HEK293 (cell line): ENCODE results near the gene C1QTNF2.

ENCODE experiments used
- TF ChIP-seq, protein P1 (sequence below): fragments of 450-650 bp; formaldehyde crosslinking; IDR thresholded peaks from 2 replicates; pipeline ENCODE4 v1.5.1; 2016; ENCODE audit warnings: missing biosample characterization, missing genetic modification characterization
- TF ChIP-seq, protein P2 (sequence below): fragments of 450-650 bp; formaldehyde crosslinking; IDR thresholded peaks from 2 replicates; pipeline ENCODE4 v1.5.1; 2016; ENCODE audit warnings: missing biosample characterization, missing genetic modification characterization

DNA sequence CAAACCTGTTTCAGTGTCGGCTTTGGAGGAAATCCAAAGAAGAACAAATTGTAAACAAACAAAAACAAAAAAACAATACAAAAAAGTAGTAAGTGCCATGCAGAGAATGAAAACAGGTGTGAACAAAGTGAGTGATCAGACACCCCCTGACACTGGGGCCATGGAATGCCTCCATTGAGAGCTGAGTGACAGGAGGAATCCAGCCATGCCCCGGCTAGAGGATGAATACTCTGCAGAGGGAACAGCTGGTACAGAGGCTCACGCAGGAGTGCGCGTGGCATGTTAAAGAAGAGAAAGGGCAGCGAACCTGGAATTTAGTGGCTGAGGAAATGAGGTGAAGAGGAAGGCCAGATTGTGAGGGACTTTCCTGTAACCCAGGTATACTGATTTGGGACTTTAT, 42.6 kb downstream of the C1QTNF2 start:
- TF ChIP-seq, protein P1, sequence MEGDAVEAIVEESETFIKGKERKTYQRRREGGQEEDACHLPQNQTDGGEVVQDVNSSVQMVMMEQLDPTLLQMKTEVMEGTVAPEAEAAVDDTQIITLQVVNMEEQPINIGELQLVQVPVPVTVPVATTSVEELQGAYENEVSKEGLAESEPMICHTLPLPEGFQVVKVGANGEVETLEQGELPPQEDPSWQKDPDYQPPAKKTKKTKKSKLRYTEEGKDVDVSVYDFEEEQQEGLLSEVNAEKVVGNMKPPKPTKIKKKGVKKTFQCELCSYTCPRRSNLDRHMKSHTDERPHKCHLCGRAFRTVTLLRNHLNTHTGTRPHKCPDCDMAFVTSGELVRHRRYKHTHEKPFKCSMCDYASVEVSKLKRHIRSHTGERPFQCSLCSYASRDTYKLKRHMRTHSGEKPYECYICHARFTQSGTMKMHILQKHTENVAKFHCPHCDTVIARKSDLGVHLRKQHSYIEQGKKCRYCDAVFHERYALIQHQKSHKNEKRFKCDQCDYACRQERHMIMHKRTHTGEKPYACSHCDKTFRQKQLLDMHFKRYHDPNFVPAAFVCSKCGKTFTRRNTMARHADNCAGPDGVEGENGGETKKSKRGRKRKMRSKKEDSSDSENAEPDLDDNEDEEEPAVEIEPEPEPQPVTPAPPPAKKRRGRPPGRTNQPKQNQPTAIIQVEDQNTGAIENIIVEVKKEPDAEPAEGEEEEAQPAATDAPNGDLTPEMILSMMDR (tag by site-specific recombination) = no peak
- TF ChIP-seq, protein P2, sequence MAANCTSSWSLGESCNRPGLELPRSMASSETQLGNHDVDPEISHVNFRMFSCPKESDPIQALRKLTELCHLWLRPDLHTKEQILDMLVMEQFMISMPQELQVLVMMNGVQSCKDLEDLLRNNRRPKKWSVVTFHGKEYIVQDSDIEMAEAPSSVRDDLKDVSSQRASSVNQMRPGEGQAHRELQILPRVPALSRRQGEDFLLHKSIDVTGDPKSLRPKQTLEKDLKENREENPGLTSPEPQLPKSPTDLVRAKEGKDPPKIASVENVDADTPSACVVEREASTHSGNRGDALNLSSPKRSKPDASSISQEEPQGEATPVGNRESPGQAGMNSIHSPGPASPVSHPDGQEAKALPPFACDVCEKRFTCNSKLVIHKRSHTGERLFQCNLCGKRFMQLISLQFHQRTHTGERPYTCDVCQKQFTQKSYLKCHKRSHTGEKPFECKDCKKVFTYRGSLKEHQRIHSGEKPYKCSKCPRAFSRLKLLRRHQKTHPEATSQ (tag by site-specific recombination) = no peak
